ENCODE data around the gene SRRM2. TPM values are rescaled to one million over a fixed set of nuclear protein-coding genes. Genes with fewer than 3 reads are reported as not detected.

Gene SRRM2
- total RNA-seq, 2 donors from 2014 or later: 569 to 1,109 TPM

DNA sequence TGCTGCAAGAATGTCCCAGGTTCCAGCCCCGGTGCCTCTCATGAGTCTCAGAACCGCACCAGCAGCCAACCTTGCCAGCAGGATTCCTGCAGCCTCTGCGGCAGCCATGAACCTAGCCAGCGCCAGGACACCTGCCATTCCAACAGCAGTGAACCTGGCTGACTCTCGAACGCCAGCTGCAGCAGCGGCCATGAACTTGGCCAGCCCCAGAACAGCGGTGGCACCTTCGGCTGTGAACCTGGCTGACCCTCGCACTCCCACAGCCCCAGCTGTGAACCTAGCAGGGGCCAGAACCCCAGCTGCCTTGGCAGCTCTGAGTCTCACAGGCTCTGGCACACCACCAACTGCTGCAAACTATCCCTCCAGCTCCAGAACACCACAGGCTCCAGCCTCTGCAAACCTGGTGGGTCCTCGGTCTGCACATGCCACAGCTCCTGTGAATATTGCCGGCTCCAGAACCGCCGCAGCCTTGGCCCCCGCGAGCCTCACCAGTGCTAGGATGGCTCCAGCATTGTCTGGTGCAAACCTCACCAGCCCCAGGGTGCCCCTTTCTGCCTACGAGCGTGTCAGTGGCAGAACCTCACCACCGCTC, 14.8 kb downstream of the SRRM2 start:
- peaks cover 36% of the 10 kb centered on the region for H3K36me3 Mint-ChIP-seq
- peak overlapping the region in 1 of 2 donors; percentile 69 for H3K27ac Mint-ChIP-seq
- peaks cover 34 to 57% of the 10 kb centered on the region in 2 donors for H3K4me1 Mint-ChIP-seq (ENCODE audit: low read depth in 2 of 2)
- no peak overlapping the region for H3K4me3 Mint-ChIP-seq
- H3K9me3 Mint-ChIP-seq: no peaks in the 10 kb centered on the region
- DNase-seq (ENCODE audit: low spot score) (no peak), ATAC-seq (no peak)
- no peaks in the 10 kb centered on the region for H3K27me3 Mint-ChIP-seq

GRCh38 chr16:2767891-2768290, 15.5 kb downstream of the SRRM2 start:
- DNase-seq (ENCODE audit: low spot score) (no peak), ATAC-seq (no peak)
- Mint-ChIP-seq H3K4me1 (ENCODE audit: low read depth in 2 of 2) (peaks cover 34 to 56% of the 10 kb centered on the region in 2 donors), H3K27me3 (no peaks in the 10 kb centered on the region), H3K4me3 (no peak overlapping the region), H3K27ac (peak overlapping the region in 1 of 2 donors; percentile 69), H3K9me3 (no peaks in the 10 kb centered on the region), H3K36me3 (peaks cover 36% of the 10 kb centered on the region)

GRCh38 chr16:2768403-2769089, 16.1 kb downstream of the SRRM2 start:
- no peak overlapping the region for H3K27ac Mint-ChIP-seq
- H3K4me1 Mint-ChIP-seq (ENCODE audit: low read depth in 2 of 2): peaks cover 30 to 52% of the 10 kb centered on the region in 2 donors
- no peak for ATAC-seq
- no peaks in the 10 kb centered on the region for H3K27me3 Mint-ChIP-seq
- H3K4me3 Mint-ChIP-seq: no peak overlapping the region
- DNase-seq (ENCODE audit: low spot score): no peak
- peaks cover 31% of the 10 kb centered on the region for H3K36me3 Mint-ChIP-seq
- H3K9me3 Mint-ChIP-seq: no peaks in the 10 kb centered on the region

GRCh38 chr16:2769100-2769529, 16.7 kb downstream of the SRRM2 start:
- peaks cover 25% of the 10 kb centered on the region for H3K36me3 Mint-ChIP-seq
- H3K9me3 Mint-ChIP-seq: no peaks in the 10 kb centered on the region
- no peak overlapping the region for H3K4me3 Mint-ChIP-seq
- peak overlapping the region in 1 of 2 donors; percentile 16 for H3K27ac Mint-ChIP-seq
- H3K4me1 Mint-ChIP-seq (ENCODE audit: low read depth in 2 of 2): peaks cover 26 to 47% of the 10 kb centered on the region in 2 donors
- DNase-seq (ENCODE audit: low spot score): no peak
- no peak for ATAC-seq
- no peaks in the 10 kb centered on the region for H3K27me3 Mint-ChIP-seq

- ATAC-seq (no peak), DNase-seq (ENCODE audit: low spot score) (no peak)
- H3K9me3 Mint-ChIP-seq: no peaks in the 10 kb centered on the region
- H3K36me3 Mint-ChIP-seq: peaks cover 20% of the 10 kb centered on the region
- H3K27ac Mint-ChIP-seq: peak overlapping the region; percentile 16 to 44
- peaks cover 26 to 45% of the 10 kb centered on the region in 2 donors for H3K4me1 Mint-ChIP-seq (ENCODE audit: low read depth in 2 of 2)
- no peaks in the 10 kb centered on the region for H3K27me3 Mint-ChIP-seq
- no peak overlapping the region for H3K4me3 Mint-ChIP-seq
Observed at GRCh38 chr16:2769675-2770056, 17.2 kb downstream of the SRRM2 start.

DNA sequence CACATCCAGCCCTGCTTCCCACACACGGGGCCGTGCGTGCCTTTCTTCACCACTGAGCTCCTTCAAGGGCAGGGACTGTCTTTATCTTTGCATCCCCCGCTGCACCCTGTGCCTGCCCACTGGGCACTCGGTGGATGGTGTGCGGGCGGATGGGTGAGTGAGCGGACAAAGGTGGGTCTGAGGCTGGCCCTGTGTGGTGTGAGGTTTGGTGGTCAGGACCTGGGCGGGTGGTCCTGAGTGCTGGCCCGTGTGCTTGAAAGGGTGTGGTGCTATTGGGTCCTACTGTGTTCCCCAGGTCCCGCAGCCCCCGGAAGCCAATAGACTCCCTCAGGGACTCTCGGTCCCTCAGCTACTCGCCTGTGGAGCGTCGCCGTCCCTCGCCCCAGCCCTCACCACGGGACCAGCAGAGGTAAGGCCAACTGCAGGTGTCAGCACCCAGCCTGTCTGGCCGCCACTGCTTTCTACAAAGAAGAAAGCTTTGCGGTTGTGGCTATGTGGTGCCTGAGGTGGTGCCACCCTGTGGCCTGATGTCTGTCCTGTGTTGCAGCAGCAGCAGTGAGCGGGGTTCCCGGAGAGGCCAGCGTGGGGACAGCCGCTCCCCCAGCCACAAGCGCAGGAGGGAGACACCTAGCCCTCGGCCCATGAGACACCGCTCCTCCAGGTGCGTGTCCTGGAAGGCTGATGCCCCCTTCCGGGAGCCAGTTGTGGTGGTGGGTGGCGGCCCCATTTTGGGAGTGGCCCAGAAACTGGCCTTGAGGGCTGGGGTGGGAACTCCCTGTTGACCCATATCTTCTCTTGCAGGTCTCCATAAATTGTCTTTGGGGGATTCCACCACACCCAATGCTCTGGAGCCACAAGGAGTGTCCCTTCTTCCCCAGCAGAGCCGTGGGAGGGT, 17.9 kb downstream of the SRRM2 start:
- Mint-ChIP-seq H3K9me3 (no peaks in the 10 kb centered on the region), H3K36me3 (peaks cover 20% of the 10 kb centered on the region), H3K27ac (peak overlapping the region; percentile 16 to 44), H3K4me3 (no peak overlapping the region), H3K4me1 (ENCODE audit: low read depth in 2 of 2) (peaks cover 26 to 40% of the 10 kb centered on the region in 2 donors), H3K27me3 (no peaks in the 10 kb centered on the region)
- DNase-seq (ENCODE audit: low spot score) (no peak), ATAC-seq (peak; percentile 37 to 64)

- DNase-seq (ENCODE audit: low spot score) (no peak), ATAC-seq (no peak)
- no peak overlapping the region for H3K4me3 Mint-ChIP-seq
- peak overlapping the region; percentile 30 to 60 for H3K27ac Mint-ChIP-seq
- H3K27me3 Mint-ChIP-seq: no peaks in the 10 kb centered on the region
- no peaks in the 10 kb centered on the region for H3K9me3 Mint-ChIP-seq
- H3K4me1 Mint-ChIP-seq (ENCODE audit: low read depth in 2 of 2): peaks cover 30 to 40% of the 10 kb centered on the region in 2 donors
- H3K36me3 Mint-ChIP-seq: peaks cover 15% of the 10 kb centered on the region
Observed at GRCh38 chr16:2771496-2772402, 19.3 kb downstream of the SRRM2 start.

GRCh38 chr16:2773188-2773968, 20.9 kb downstream of the SRRM2 start:
- no peaks in the 10 kb centered on the region for H3K27me3 Mint-ChIP-seq
- H3K27ac Mint-ChIP-seq: peak overlapping the region; percentile 30 to 60
- H3K36me3 Mint-ChIP-seq: peaks cover 8% of the 10 kb centered on the region
- H3K9me3 Mint-ChIP-seq: no peaks in the 10 kb centered on the region
- H3K4me1 Mint-ChIP-seq (ENCODE audit: low read depth in 2 of 2): peaks cover 28 to 36% of the 10 kb centered on the region in 2 donors
- no peak for ATAC-seq
- no peak overlapping the region for H3K4me3 Mint-ChIP-seq
- no peak for DNase-seq (ENCODE audit: low spot score)

- Mint-ChIP-seq H3K27me3 (no peaks in the 10 kb centered on the region), H3K36me3 (peaks cover 8% of the 10 kb centered on the region), H3K9me3 (no peaks in the 10 kb centered on the region), H3K4me1 (ENCODE audit: low read depth in 2 of 2) (peaks cover 33 to 36% of the 10 kb centered on the region in 2 donors), H3K4me3 (peak overlapping the region; percentile 8), H3K27ac (no peak overlapping the region)
- DNase-seq (ENCODE audit: low spot score) (no peak), ATAC-seq (no peak)
Observed at GRCh38 chr16:2774161-2774891, 21.9 kb downstream of the SRRM2 start.

- Mint-ChIP-seq H3K4me1 (ENCODE audit: low read depth in 2 of 2) (peaks cover 27 to 28% of the 10 kb centered on the region in 2 donors), H3K4me3 (peak overlapping the region; percentile 91), H3K27ac (peak overlapping the region; percentile 27 to 86), H3K9me3 (no peaks in the 10 kb centered on the region), H3K36me3 (peaks cover 8% of the 10 kb centered on the region), H3K27me3 (no peaks in the 10 kb centered on the region)
- ATAC-seq: no peak
- DNase-seq (ENCODE audit: low spot score): no peak
Observed at GRCh38 chr16:2775131-2775716, 22.8 kb downstream of the SRRM2 start.

GRCh38 chr16:2775765-2776499, 23.5 kb downstream of the SRRM2 start:
- no peak for ATAC-seq
- H3K9me3 Mint-ChIP-seq: no peaks in the 10 kb centered on the region
- peak overlapping the region; percentile 91 for H3K4me3 Mint-ChIP-seq
- DNase-seq (ENCODE audit: low spot score): no peak
- H3K27me3 Mint-ChIP-seq: no peaks in the 10 kb centered on the region
- peak overlapping the region; percentile 86 to 92 for H3K27ac Mint-ChIP-seq
- peaks cover 27 to 34% of the 10 kb centered on the region in 2 donors for H3K4me1 Mint-ChIP-seq (ENCODE audit: low read depth in 2 of 2)
- H3K36me3 Mint-ChIP-seq: peaks cover 8% of the 10 kb centered on the region
